ENCODE measurements around the gene ENKD1.

Gene ENKD1

GRCh38 chr16:67652578-67653127, 13.9 kb downstream of the ENKD1 start:
- H3K4me3 Mint-ChIP-seq: no peak overlapping the region
- peaks cover 28% of the 10 kb centered on the region for H3K36me3 Mint-ChIP-seq (ENCODE audit: low read depth)
- H3K27ac Mint-ChIP-seq: no peak overlapping the region
- no peaks in the 10 kb centered on the region for H3K9me3 Mint-ChIP-seq
- H3K4me1 Mint-ChIP-seq (ENCODE audit: low read depth): no peaks in the 10 kb centered on the region
- no peaks in the 10 kb centered on the region for H3K27me3 Mint-ChIP-seq

GRCh38 chr16:67651847-67652246, 14.7 kb downstream of the ENKD1 start:
- Mint-ChIP-seq H3K9me3 (no peaks in the 10 kb centered on the region), H3K27me3 (no peaks in the 10 kb centered on the region), H3K36me3 (ENCODE audit: low read depth) (peaks cover 28% of the 10 kb centered on the region), H3K27ac (no peak overlapping the region), H3K4me3 (no peak overlapping the region), H3K4me1 (ENCODE audit: low read depth) (no peaks in the 10 kb centered on the region)

- H3K4me1 Mint-ChIP-seq (ENCODE audit: low read depth): peaks cover 4% of the 10 kb centered on the region
- no peak overlapping the region for H3K27ac Mint-ChIP-seq
- H3K27me3 Mint-ChIP-seq: no peaks in the 10 kb centered on the region
- H3K9me3 Mint-ChIP-seq: no peaks in the 10 kb centered on the region
- peaks cover 32% of the 10 kb centered on the region for H3K36me3 Mint-ChIP-seq (ENCODE audit: low read depth)
- H3K4me3 Mint-ChIP-seq: no peak overlapping the region
Observed at GRCh38 chr16:67651039-67651438, 15.5 kb downstream of the ENKD1 start.

- peaks cover 25% of the 10 kb centered on the region for H3K36me3 Mint-ChIP-seq (ENCODE audit: low read depth)
- H3K9me3 Mint-ChIP-seq: no peaks in the 10 kb centered on the region
- no peak overlapping the region for H3K27ac Mint-ChIP-seq
- no peak overlapping the region for H3K4me3 Mint-ChIP-seq
- peaks cover 4% of the 10 kb centered on the region for H3K4me1 Mint-ChIP-seq (ENCODE audit: low read depth)
- no peaks in the 10 kb centered on the region for H3K27me3 Mint-ChIP-seq
Observed at GRCh38 chr16:67650023-67650422, 16.5 kb downstream of the ENKD1 start.

- Mint-ChIP-seq H3K9me3 (no peaks in the 10 kb centered on the region), H3K36me3 (ENCODE audit: low read depth) (peaks cover 25% of the 10 kb centered on the region)
Observed at GRCh38 chr16:67649494-67649931, 17.0 kb downstream of the ENKD1 start.

GRCh38 chr16:67648764-67649407, 17.7 kb downstream of the ENKD1 start:
- Mint-ChIP-seq H3K27ac (no peak overlapping the region), H3K27me3 (no peaks in the 10 kb centered on the region), H3K9me3 (no peaks in the 10 kb centered on the region), H3K4me1 (ENCODE audit: low read depth) (peaks cover 8% of the 10 kb centered on the region), H3K4me3 (no peak overlapping the region), H3K36me3 (ENCODE audit: low read depth) (peaks cover 25% of the 10 kb centered on the region)

More at GRCh38 chr16:67649494-67649931, 17.0 kb downstream of the ENKD1 start:
- H3K27me3 Mint-ChIP-seq: no peaks in the 10 kb centered on the region
- no peak overlapping the region for H3K27ac Mint-ChIP-seq
- no peak overlapping the region for H3K4me3 Mint-ChIP-seq
- H3K4me1 Mint-ChIP-seq (ENCODE audit: low read depth): peaks cover 5% of the 10 kb centered on the region

- Mint-ChIP-seq H3K36me3 (ENCODE audit: low read depth) (peaks cover 25% of the 10 kb centered on the region), H3K9me3 (no peaks in the 10 kb centered on the region), H3K27me3 (no peaks in the 10 kb centered on the region), H3K4me1 (ENCODE audit: low read depth) (peaks cover 8% of the 10 kb centered on the region), H3K4me3 (no peak overlapping the region), H3K27ac (no peak overlapping the region)
Observed at GRCh38 chr16:67648088-67648763, 18.3 kb downstream of the ENKD1 start.

GRCh38 chr16:67647681-67648080, 18.9 kb downstream of the ENKD1 start:
- Mint-ChIP-seq H3K36me3 (ENCODE audit: low read depth) (peaks cover 25% of the 10 kb centered on the region), H3K9me3 (no peaks in the 10 kb centered on the region), H3K4me3 (no peak overlapping the region), H3K27ac (no peak overlapping the region), H3K27me3 (no peaks in the 10 kb centered on the region), H3K4me1 (ENCODE audit: low read depth) (peaks cover 8% of the 10 kb centered on the region)

- Mint-ChIP-seq H3K27me3 (no peaks in the 10 kb centered on the region), H3K4me3 (no peak overlapping the region), H3K27ac (no peak overlapping the region)
Observed at GRCh38 chr16:67647111-67647651, 19.4 kb downstream of the ENKD1 start.

GRCh38 chr16:67645397-67646121, 21.0 kb downstream of the ENKD1 start:
- Mint-ChIP-seq H3K36me3 (ENCODE audit: low read depth) (peaks cover 11% of the 10 kb centered on the region), H3K9me3 (no peaks in the 10 kb centered on the region), H3K4me1 (ENCODE audit: low read depth) (peaks cover 8% of the 10 kb centered on the region), H3K27ac (peak overlapping the region; percentile 91), H3K4me3 (peak overlapping the region; percentile 85), H3K27me3 (no peaks in the 10 kb centered on the region)

More at GRCh38 chr16:67647111-67647651, 19.4 kb downstream of the ENKD1 start:
- Mint-ChIP-seq H3K9me3 (no peaks in the 10 kb centered on the region), H3K36me3 (ENCODE audit: low read depth) (peaks cover 23% of the 10 kb centered on the region), H3K4me1 (ENCODE audit: low read depth) (peaks cover 8% of the 10 kb centered on the region)

GRCh38 chr16:67644038-67644437, 22.5 kb downstream of the ENKD1 start:
- Mint-ChIP-seq H3K4me1 (ENCODE audit: low read depth) (peaks cover 8% of the 10 kb centered on the region), H3K4me3 (peak overlapping the region; percentile 81), H3K27ac (peak overlapping the region; percentile 61), H3K27me3 (no peaks in the 10 kb centered on the region), H3K36me3 (ENCODE audit: low read depth) (peaks cover 6% of the 10 kb centered on the region), H3K9me3 (no peaks in the 10 kb centered on the region)

GRCh38 chr16:67641779-67642708, 24.5 kb downstream of the ENKD1 start:
- H3K4me1 Mint-ChIP-seq (ENCODE audit: low read depth): peaks cover 8% of the 10 kb centered on the region
- H3K27ac Mint-ChIP-seq: peak overlapping the region; percentile 23
- no peaks in the 10 kb centered on the region for H3K9me3 Mint-ChIP-seq

GRCh38 chr16:67637625-67638024, 28.9 kb downstream of the ENKD1 start:
- H3K4me3 Mint-ChIP-seq: no peak overlapping the region
- H3K27ac Mint-ChIP-seq: no peak overlapping the region
- H3K36me3 Mint-ChIP-seq (ENCODE audit: low read depth): peaks cover 34% of the 10 kb centered on the region
- no peaks in the 10 kb centered on the region for H3K4me1 Mint-ChIP-seq (ENCODE audit: low read depth)
- no peaks in the 10 kb centered on the region for H3K27me3 Mint-ChIP-seq
- H3K9me3 Mint-ChIP-seq: no peaks in the 10 kb centered on the region

More at GRCh38 chr16:67641779-67642708, 24.5 kb downstream of the ENKD1 start:
- no peak overlapping the region for H3K4me3 Mint-ChIP-seq
- H3K27me3 Mint-ChIP-seq: no peaks in the 10 kb centered on the region
- H3K36me3 Mint-ChIP-seq (ENCODE audit: low read depth): peaks cover 15% of the 10 kb centered on the region

- Mint-ChIP-seq H3K36me3 (ENCODE audit: low read depth) (peaks cover 43% of the 10 kb centered on the region), H3K27ac (no peak overlapping the region)
Observed at GRCh38 chr16:67636713-67637112, 29.8 kb downstream of the ENKD1 start.

More at GRCh38 chr16:67636713-67637112, 29.8 kb downstream of the ENKD1 start:
- Mint-ChIP-seq H3K27me3 (no peaks in the 10 kb centered on the region), H3K9me3 (no peaks in the 10 kb centered on the region), H3K4me3 (no peak overlapping the region), H3K4me1 (ENCODE audit: low read depth) (no peaks in the 10 kb centered on the region)
